Panc1 (cell line): ENCODE measurements around the gene FAM98B. TPM values are rescaled to one million over a fixed set of nuclear protein-coding genes. Genes with fewer than 3 reads are reported as not detected.

Experiments
- ATAC-seq: fragments of 200-7000 bp; cut with Tn5 transposase; 2 replicates; pipeline ENCODE4 v1.9.1; 2020; ENCODE audit warnings: mild to moderate bottlenecking, moderate library complexity
- BruUV-seq: library from RNA; stranded (reverse); fragments of 400-500 nt; replicated peaks from 2 replicates; lab custom pipeline; 2021; lab: Mats Ljungman, UMichigan
- CTCF ChIA-PET: fragments of 300-600 bp; sonication (Branson Sonifier 250); formaldehyde crosslinking; loops from one replicate; lab custom pipeline; 2022; ENCODE audit warnings: antibody characterized with exemption; lab: Charles Lee
- POLR2A ChIA-PET: fragments of 300-600 bp; sonication (Branson Sonifier 250); formaldehyde crosslinking; loops from one replicate; lab custom pipeline; 2022; ENCODE audit warnings: antibody characterized with exemption; lab: Charles Lee
- DNase-seq: peaks from one replicate; pipeline ENCODE4 v3.0.0-alpha.2; 2010; ENCODE audit warnings: low read depth, low spot score
- H3K27ac ChIP-seq: 2 replicates; pipeline ENCODE4 v1.5.1; 2011; ENCODE audit warnings: mild to moderate bottlenecking, low read length, inconsistent platforms
- H3K27me3 ChIP-seq: fragments of 200-500 bp; sonication (Bioruptor generic); 2 replicates; pipeline ENCODE4 v1.6.0; 2014; ENCODE audit warnings: low read length, inconsistent platforms; ENCODE audit not compliant: control insufficient read depth, insufficient read depth
- H3K36me3 ChIP-seq: fragments of 200-500 bp; sonication (Bioruptor generic); 2 replicates; pipeline ENCODE4 v1.5.1; 2014; ENCODE audit warnings: inconsistent platforms, mild to moderate bottlenecking, low read length, moderate library complexity; ENCODE audit not compliant: control insufficient read depth, insufficient read depth
- H3K4me1 ChIP-seq: 2 replicates; pipeline ENCODE4 v1.5.1; 2011; ENCODE audit warnings: inconsistent platforms, mild to moderate bottlenecking, low read length, moderate library complexity; ENCODE audit not compliant: control insufficient read depth, insufficient read depth
- H3K4me3 ChIP-seq, 2 experiments: 2 replicates each; pipeline ENCODE4 v1.5.1; 2011 to 2012; ENCODE audit warnings: low read depth in 2 of 2, low read length in 2 of 2, mild to moderate bottlenecking in 2 of 2, inconsistent platforms in 1 of 2, moderate library complexity in 1 of 2
- H3K9me3 ChIP-seq: fragments of 200-500 bp; sonication (Bioruptor generic); 2 replicates; pipeline ENCODE4 v1.5.1; 2014; ENCODE audit warnings: low read depth, mild to moderate bottlenecking, inconsistent platforms, low read length, moderate library complexity; ENCODE audit not compliant: control insufficient read depth, insufficient read depth
- POLR2AphosphoS5 ChIP-seq: IDR thresholded peaks from 2 replicates; pipeline ENCODE4 v1.6.1; 2012; ENCODE audit warnings: mild to moderate bottlenecking, low read depth, low read length, moderate library complexity
- SIN3A ChIP-seq: IDR thresholded peaks from 2 replicates; pipeline ENCODE4 v1.6.1; 2012; ENCODE audit warnings: low read depth, mild to moderate bottlenecking, low read length, moderate library complexity, borderline replicate concordance; ENCODE audit not compliant: insufficient read depth
- TCF7L2 ChIP-seq: IDR thresholded peaks from 2 replicates; pipeline ENCODE4 v1.6.1; 2011; ENCODE audit warnings: mild to moderate bottlenecking, low read depth, low read length, inconsistent platforms
- in situ Hi-C: cut with HindIII; loops from 2 replicates; pipeline ENCODE4 v1.10.0; 2016; ENCODE audit warnings: low sequenced_read_pairs, low pct_unique_long_range_greater_than_20kb
- intact Hi-C: fragments of 100-400 bp; cut with micrococcal nuclease; formaldehyde crosslinking; loops from one replicate; pipeline ENCODE4 v1.10.0; 2022; ENCODE audit not compliant: unreplicated experiment
- total RNA-seq: library from RNA; stranded (reverse); gene quantifications from one replicate; pipeline ENCODE4 v1.2.1, GENCODE V29; 2021; ENCODE audit not compliant: unreplicated experiment
- TF ChIP-seq, protein P1 (sequence below), 2 experiments: IDR thresholded peaks; 2 replicates each; pipeline ENCODE4 v1.6.1; 2011 to 2012; ENCODE audit warnings: low read depth in 2 of 2, control low read depth in 1 of 2, low read length in 1 of 2, mild to moderate bottlenecking in 1 of 2, moderate library complexity in 1 of 2; ENCODE audit not compliant: insufficient read depth in 1 of 2
- TF ChIP-seq, protein P2 (sequence below): fragments of 450-650 bp; IDR thresholded peaks from 2 replicates; pipeline ENCODE4 v1.5.1; 2017; ENCODE audit warnings: mild to moderate bottlenecking

The FAM98B gene
- total RNA-seq, 1 experiment from 2014 or later: 32.5 TPM

DNA sequence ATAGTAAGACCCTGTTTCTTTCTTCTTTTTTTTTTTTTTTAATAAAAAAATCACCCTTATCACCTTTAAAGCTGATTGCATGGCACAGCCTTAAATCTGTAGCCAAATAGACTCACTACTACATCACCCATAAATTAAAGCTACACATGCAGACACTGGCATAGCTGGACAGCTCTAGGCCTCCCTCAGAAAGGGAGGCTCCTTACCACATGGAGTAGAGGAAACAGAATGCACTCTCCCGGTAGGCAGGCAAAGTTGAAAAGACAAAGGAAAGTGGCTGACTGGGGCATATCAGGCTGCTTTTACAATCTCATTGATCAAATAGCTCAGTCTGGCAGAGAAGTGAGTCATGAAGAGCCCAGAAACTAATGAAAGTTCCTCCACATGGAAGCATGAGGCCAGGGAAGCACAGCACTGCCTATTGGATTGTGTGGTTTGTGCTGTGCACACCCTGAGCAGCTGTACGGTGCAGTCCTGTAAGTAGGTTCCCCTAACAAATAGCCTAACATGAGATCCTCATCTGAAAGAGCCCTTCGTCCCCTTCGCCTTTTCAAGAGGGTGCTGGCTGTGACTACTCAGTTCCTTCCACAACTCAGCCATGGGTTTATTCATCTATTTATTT, 32.7 kb upstream of the FAM98B start:
- CTCF ChIA-PET: no interaction called here
- H3K9me3 ChIP-seq: no peaks in the 10 kb centered on the region
- peaks cover 8% of the 10 kb centered on the region; the same call in 1 of the 2 replicates for H3K27me3 ChIP-seq
- H3K4me3 ChIP-seq: no peak overlapping the region
- TF ChIP-seq, protein P1, sequence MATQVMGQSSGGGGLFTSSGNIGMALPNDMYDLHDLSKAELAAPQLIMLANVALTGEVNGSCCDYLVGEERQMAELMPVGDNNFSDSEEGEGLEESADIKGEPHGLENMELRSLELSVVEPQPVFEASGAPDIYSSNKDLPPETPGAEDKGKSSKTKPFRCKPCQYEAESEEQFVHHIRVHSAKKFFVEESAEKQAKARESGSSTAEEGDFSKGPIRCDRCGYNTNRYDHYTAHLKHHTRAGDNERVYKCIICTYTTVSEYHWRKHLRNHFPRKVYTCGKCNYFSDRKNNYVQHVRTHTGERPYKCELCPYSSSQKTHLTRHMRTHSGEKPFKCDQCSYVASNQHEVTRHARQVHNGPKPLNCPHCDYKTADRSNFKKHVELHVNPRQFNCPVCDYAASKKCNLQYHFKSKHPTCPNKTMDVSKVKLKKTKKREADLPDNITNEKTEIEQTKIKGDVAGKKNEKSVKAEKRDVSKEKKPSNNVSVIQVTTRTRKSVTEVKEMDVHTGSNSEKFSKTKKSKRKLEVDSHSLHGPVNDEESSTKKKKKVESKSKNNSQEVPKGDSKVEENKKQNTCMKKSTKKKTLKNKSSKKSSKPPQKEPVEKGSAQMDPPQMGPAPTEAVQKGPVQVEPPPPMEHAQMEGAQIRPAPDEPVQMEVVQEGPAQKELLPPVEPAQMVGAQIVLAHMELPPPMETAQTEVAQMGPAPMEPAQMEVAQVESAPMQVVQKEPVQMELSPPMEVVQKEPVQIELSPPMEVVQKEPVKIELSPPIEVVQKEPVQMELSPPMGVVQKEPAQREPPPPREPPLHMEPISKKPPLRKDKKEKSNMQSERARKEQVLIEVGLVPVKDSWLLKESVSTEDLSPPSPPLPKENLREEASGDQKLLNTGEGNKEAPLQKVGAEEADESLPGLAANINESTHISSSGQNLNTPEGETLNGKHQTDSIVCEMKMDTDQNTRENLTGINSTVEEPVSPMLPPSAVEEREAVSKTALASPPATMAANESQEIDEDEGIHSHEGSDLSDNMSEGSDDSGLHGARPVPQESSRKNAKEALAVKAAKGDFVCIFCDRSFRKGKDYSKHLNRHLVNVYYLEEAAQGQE (IDR thresholded peaks at IDR 0.05; ENCODE audit: insufficient read depth in 1 of 2, low read depth in 2 of 2, low read length in 1 of 2): no peak
- TF ChIP-seq, protein P2, sequence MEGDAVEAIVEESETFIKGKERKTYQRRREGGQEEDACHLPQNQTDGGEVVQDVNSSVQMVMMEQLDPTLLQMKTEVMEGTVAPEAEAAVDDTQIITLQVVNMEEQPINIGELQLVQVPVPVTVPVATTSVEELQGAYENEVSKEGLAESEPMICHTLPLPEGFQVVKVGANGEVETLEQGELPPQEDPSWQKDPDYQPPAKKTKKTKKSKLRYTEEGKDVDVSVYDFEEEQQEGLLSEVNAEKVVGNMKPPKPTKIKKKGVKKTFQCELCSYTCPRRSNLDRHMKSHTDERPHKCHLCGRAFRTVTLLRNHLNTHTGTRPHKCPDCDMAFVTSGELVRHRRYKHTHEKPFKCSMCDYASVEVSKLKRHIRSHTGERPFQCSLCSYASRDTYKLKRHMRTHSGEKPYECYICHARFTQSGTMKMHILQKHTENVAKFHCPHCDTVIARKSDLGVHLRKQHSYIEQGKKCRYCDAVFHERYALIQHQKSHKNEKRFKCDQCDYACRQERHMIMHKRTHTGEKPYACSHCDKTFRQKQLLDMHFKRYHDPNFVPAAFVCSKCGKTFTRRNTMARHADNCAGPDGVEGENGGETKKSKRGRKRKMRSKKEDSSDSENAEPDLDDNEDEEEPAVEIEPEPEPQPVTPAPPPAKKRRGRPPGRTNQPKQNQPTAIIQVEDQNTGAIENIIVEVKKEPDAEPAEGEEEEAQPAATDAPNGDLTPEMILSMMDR: no peak
- TF ChIP-seq TCF7L2 (no peak), SIN3A (no peak), POLR2AphosphoS5 (no peak)
- no peak overlapping the region for H3K27ac ChIP-seq
- intact Hi-C loops: no loop called here
- no peaks in the 10 kb centered on the region for H3K36me3 ChIP-seq
- H3K4me1 ChIP-seq: no peaks in the 10 kb centered on the region
- POLR2A ChIA-PET: no interaction called here
- in situ Hi-C loops: no loop called here
- ATAC-seq (no peak), DNase-seq (no peak)
- BruUV-seq: no TSS peak

GRCh38 chr15:38424101-38424552, 29.8 kb upstream of the FAM98B start:
- in situ Hi-C loops: no loop called here
- intact Hi-C loops: no loop called here
- POLR2A ChIA-PET: no interaction called here

More at GRCh38 chr15:38424101-38424552, 29.8 kb upstream of the FAM98B start:
- Histone ChIP-seq H3K9me3 (no peaks in the 10 kb centered on the region), H3K36me3 (no peaks in the 10 kb centered on the region), H3K4me1 (no peaks in the 10 kb centered on the region), H3K27me3 (peaks cover 6% of the 10 kb centered on the region; the same call in 1 of the 2 replicates), H3K4me3 (no peak overlapping the region), H3K27ac (no peak overlapping the region)
- no TSS peak for BruUV-seq
- CTCF ChIA-PET: no interaction called here
- TF ChIP-seq, protein P2: no peak
- no peak for TF ChIP-seq SIN3A
- TF ChIP-seq POLR2AphosphoS5: no peak
- TF ChIP-seq TCF7L2: no peak
- TF ChIP-seq, protein P1 (IDR thresholded peaks at IDR 0.05; ENCODE audit: insufficient read depth in 1 of 2, low read depth in 2 of 2, low read length in 1 of 2): no peak
- DNase-seq: no peak
- ATAC-seq: no peak
